HL-60 (cell line): ENCODE results near the gene ADAD1.

Experiments used
- DNase-seq, 2 experiments: peaks; one replicate each; pipeline ENCODE4 v3.0.0-alpha.2; 2010 to 2020; ENCODE audit warnings: low read depth in 1 of 2, low spot score in 1 of 2
- H3K27ac ChIP-seq: fragments of 250-450 bp; sonication (Bioruptor Pico); replicated peaks from 2 replicates; pipeline ENCODE4 v1.5.1; 2020; ENCODE audit warnings: mild to moderate bottlenecking, moderate library complexity
- H3K27me3 ChIP-seq: fragments of 250-450 bp; sonication (Bioruptor Pico); 2 replicates; pipeline ENCODE4 v1.5.1; 2021; ENCODE audit warnings: mild to moderate bottlenecking, moderate library complexity; ENCODE audit not compliant: insufficient read depth, poor library complexity, severe bottlenecking
- H3K4me3 ChIP-seq: replicated peaks from 2 replicates; pipeline ENCODE4 v1.5.1; 2011; ENCODE audit warnings: mild to moderate bottlenecking, control low read depth, low read length; ENCODE audit not compliant: insufficient read depth
- GABPA ChIP-seq: IDR thresholded peaks from 2 replicates; pipeline ENCODE4 v1.6.1; 2012; ENCODE audit warnings: low read depth
- POLR2AphosphoS5 ChIP-seq: IDR thresholded peaks from 2 replicates; pipeline ENCODE4 v1.6.1; 2012; ENCODE audit warnings: low read depth
- SPI1 ChIP-seq: IDR thresholded peaks from 2 replicates; pipeline ENCODE4 v1.6.1; 2012; ENCODE audit warnings: low read depth, mild to moderate bottlenecking, borderline replicate concordance
- TF ChIP-seq, protein P1 (sequence below): IDR thresholded peaks from one replicate; pipeline ENCODE4 v1.5.1; 2011; ENCODE audit warnings: low read length, control low read depth, inconsistent platforms; ENCODE audit not compliant: insufficient read depth
- TF ChIP-seq, protein P2 (sequence below): IDR thresholded peaks from 2 replicates; pipeline ENCODE4 v1.6.1; 2012; ENCODE audit warnings: low read depth; ENCODE audit not compliant: insufficient replicate concordance

Gene ADAD1

GRCh38 chr4:122423246-122423645 is 44.4 kb downstream of the ADAD1 start:
- TF ChIP-seq POLR2AphosphoS5 = no peak
- TF ChIP-seq SPI1 = no peak
- TF ChIP-seq, protein P1, sequence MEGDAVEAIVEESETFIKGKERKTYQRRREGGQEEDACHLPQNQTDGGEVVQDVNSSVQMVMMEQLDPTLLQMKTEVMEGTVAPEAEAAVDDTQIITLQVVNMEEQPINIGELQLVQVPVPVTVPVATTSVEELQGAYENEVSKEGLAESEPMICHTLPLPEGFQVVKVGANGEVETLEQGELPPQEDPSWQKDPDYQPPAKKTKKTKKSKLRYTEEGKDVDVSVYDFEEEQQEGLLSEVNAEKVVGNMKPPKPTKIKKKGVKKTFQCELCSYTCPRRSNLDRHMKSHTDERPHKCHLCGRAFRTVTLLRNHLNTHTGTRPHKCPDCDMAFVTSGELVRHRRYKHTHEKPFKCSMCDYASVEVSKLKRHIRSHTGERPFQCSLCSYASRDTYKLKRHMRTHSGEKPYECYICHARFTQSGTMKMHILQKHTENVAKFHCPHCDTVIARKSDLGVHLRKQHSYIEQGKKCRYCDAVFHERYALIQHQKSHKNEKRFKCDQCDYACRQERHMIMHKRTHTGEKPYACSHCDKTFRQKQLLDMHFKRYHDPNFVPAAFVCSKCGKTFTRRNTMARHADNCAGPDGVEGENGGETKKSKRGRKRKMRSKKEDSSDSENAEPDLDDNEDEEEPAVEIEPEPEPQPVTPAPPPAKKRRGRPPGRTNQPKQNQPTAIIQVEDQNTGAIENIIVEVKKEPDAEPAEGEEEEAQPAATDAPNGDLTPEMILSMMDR = no peak
- no peak for TF ChIP-seq GABPA
- TF ChIP-seq, protein P2, sequence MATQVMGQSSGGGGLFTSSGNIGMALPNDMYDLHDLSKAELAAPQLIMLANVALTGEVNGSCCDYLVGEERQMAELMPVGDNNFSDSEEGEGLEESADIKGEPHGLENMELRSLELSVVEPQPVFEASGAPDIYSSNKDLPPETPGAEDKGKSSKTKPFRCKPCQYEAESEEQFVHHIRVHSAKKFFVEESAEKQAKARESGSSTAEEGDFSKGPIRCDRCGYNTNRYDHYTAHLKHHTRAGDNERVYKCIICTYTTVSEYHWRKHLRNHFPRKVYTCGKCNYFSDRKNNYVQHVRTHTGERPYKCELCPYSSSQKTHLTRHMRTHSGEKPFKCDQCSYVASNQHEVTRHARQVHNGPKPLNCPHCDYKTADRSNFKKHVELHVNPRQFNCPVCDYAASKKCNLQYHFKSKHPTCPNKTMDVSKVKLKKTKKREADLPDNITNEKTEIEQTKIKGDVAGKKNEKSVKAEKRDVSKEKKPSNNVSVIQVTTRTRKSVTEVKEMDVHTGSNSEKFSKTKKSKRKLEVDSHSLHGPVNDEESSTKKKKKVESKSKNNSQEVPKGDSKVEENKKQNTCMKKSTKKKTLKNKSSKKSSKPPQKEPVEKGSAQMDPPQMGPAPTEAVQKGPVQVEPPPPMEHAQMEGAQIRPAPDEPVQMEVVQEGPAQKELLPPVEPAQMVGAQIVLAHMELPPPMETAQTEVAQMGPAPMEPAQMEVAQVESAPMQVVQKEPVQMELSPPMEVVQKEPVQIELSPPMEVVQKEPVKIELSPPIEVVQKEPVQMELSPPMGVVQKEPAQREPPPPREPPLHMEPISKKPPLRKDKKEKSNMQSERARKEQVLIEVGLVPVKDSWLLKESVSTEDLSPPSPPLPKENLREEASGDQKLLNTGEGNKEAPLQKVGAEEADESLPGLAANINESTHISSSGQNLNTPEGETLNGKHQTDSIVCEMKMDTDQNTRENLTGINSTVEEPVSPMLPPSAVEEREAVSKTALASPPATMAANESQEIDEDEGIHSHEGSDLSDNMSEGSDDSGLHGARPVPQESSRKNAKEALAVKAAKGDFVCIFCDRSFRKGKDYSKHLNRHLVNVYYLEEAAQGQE = no peak
- no peaks in the 10 kb centered on the region for H3K27me3 ChIP-seq
- no peak overlapping the region for H3K27ac ChIP-seq
- no peak overlapping the region for H3K4me3 ChIP-seq
- DNase-seq = no peak

DNA sequence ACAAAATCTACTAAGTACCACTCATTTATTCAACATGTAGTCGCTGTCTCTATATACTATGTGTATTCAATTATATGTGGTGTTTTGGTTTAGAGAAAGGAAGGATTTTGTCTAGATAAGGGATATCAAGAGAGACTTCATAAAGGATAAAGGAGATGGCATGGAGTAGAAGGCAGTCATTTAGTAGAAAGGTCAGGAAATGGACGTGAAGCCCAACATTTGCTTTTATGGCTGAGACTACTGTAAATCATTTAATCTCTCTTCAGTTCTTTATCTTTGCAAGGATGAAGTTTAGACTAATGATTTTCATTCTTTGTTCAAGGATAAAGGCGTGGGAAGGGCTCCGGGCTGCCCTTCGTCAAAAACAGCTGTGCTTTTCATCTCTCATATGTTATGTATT is 52.5 kb downstream of the ADAD1 start:
- DNase-seq = no peak
- Histone ChIP-seq H3K27me3 (no peaks in the 10 kb centered on the region), H3K4me3 (no peak overlapping the region), H3K27ac (no peak overlapping the region)
- TF ChIP-seq, protein P2 = no peak
- TF ChIP-seq POLR2AphosphoS5 = no peak
- no peak for TF ChIP-seq SPI1
- TF ChIP-seq, protein P1 = no peak
- TF ChIP-seq GABPA = no peak

DNA sequence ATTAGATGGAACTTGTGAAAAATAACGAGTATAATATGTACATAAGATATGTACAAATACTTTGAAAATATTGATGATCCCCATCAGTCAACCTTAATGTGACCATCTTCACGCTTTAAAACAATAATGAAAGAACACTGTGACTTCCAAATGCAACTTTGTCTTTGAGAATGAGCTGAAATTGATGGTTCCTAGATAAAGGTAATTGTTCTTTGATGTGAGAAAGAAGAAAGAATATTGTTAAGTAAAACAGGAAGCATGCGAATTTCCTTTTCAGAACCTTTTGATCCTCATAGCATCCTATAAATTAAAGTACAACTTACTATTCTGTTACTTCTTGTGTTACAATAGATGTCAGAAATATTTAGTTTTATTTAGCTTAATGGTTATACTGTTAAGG is 55.5 kb downstream of the ADAD1 start:
- DNase-seq = no peak
- H3K27me3 ChIP-seq = no peaks in the 10 kb centered on the region
- no peak overlapping the region for H3K4me3 ChIP-seq
- TF ChIP-seq POLR2AphosphoS5 (no peak), SPI1 (no peak), GABPA (no peak)
- TF ChIP-seq, protein P1 = no peak
- TF ChIP-seq, protein P2 = no peak
- H3K27ac ChIP-seq = no peak overlapping the region
